Left ventricle myocardium superior (tissue), 1 donor: ENCODE results near the gene FBXW4. TPM values are rescaled to one million over a fixed set of nuclear protein-coding genes. Genes with fewer than 3 reads are reported as not detected.

Experiments
- ATAC-seq: fragments of 200-7000 bp; cut with Tn5 transposase; one replicate; pipeline ENCODE4 v1.9.1; 2020; ENCODE audit warnings: mild to moderate bottlenecking, moderate library complexity
- DNase-seq: peaks from one replicate; pipeline ENCODE4 v3.0.0-alpha.2; 2020
- intact Hi-C: fragments of 100-400 bp; cut with micrococcal nuclease; formaldehyde crosslinking; loops from one replicate; pipeline ENCODE4 v1.11.0; 2022
- total RNA-seq: library from RNA; stranded (reverse); fragmentation: NEBNext Ultra II Directional; extraction: Animal tissue kit (Norgen Biotek cat#: 25700); gene quantifications from one replicate; pipeline ENCODE4 v1.2.1, GENCODE V29; 2021
- donor health status: DM: no; HTN: yes; CAD: no; lungs with severe emphysema.

FBXW4 gene
- total RNA-seq, 1 donor from 2014 or later: 106 TPM

DNA sequence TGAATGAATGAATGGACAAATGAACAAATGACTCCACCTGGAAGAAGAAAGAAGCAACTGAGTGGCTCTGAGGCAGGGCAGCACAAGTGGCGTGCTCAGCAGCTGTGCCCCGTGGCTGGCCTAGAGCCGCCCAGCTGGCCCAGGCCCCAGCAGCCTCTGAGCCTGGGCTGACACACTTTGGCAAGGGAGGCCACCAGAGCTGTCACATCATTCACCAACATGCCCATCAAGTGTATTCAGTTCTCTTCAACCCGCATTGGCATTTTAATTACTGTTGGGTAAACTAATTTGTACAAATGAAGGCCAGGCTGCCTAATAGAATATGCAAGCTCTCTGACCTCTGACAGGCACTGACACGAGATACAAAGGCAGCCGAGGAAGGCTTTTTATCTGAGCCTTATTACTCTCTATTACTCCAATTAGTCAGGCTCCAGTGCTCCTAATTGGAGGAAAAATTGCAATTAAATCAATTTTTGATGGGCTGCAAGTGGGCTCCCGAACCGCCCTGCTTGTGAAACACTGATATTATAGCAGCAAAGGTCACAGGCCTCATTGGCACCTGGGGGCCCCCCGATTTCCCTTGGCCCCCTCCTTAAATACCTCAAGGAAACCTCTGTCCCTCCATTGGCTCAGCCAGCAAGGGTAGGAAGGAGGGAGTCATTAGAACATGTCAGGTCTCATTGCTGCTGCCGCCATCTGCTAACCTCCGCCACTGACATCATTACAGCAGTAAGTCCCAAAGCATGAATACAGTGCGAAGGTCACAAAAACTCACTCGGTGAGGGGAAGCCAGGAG is 64.9 kb downstream of the FBXW4 start:
- peak; percentile 87 for ATAC-seq
- intact Hi-C loops: no loop called here
- peak; percentile 65 for DNase-seq

DNA sequence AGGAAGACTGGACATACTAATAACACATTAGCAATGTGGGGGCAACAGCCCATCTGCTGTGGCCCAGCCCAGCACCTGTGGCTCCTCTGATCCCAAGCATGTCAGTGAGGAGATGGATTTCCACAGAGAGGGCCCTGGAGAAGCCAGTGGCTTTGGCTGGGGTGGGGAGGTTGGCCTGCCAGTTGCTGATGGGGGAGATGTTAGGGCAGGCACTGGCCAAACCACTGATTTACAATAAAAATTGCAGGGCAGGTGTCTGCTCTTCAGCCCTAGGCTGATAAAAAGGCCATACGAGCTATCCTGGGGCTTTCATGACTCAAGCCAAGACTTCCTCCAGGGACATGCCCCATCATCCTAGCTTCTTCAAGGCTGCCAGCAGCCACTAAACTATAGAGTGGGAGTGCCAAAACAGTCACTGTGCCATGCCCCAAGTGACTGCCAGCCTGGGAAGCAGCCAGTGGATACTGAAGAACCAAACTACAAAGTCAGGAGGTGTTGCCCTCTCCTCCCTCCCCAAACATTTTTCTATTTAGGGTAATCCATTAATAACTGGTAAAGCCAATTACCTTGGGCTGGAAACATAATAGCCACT is 69.1 kb downstream of the FBXW4 start:
- ATAC-seq (peak; percentile 83), DNase-seq (peak; percentile 43)
- intact Hi-C loops: no loop called here

DNA sequence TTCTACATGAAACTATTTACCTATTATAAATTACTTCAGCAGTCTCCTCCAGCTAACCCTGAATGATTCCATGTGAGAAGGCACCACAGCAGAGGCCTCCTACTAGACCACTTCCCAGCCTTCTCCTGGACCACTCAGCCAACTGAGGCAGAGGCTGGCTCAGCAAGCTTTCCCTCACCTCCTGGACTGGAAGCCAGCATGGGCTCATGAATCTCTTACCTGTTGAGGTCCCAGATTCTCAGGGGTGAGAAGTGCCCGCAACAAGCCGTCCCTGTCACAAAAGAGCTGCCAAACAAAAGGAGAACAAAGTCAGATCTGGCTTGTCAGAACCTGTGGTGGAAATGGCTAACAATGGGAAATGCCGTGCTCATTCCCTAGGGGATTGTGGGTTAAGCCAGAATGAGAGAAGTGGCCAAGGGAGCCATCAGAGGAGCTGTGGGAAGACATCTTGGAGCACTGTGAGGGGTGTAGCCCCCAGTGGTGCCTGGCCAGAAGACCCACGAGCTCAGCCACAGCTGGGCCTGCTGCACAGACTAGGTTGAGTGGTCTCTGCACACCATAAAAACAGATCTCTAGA is 70.4 kb downstream of the FBXW4 start:
- ATAC-seq: no peak
- no peak for DNase-seq
- intact Hi-C loops: no loop called here

DNA sequence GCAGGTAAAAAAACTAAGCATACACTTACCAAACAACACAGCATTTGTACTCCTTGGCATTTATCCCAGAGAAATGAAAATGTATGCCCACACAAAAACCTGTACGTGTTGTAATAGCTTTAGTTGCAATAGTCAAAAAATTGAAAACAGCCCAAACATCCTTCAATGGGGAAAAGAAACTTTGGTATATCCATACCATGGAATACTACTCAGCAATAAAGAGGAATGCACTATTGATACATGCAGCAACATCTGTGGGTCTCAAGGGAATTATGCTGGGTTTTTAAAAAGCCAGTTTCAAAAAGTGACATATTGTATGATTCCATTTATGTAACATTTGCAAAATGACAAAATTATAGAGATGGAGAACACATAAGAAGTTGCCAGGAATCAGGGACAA is 71.4 kb downstream of the FBXW4 start:
- intact Hi-C loops: no loop called here
- ATAC-seq: no peak
- no peak for DNase-seq

DNA sequence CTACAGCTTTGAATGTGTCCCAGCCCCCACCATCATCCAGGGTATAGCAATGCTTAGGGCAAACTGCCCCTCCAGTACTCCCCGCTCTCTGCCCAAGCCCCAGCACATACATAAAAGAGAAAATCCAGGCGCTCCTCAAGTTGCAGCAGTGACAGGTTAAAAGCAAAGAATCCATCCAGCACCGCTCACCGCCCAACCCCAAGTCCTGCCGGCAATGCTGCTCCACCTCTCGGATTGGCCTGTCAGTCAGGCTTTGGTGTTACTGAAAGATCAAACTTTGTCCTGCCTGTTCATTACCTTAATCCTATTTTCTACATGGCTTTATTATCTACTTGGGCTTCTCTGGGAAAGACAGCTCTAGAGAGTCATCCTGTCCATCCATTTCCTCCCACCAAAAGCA is 75.0 kb downstream of the FBXW4 start:
- DNase-seq: no peak
- no peak for ATAC-seq
- intact Hi-C loops: no loop called here

DNA sequence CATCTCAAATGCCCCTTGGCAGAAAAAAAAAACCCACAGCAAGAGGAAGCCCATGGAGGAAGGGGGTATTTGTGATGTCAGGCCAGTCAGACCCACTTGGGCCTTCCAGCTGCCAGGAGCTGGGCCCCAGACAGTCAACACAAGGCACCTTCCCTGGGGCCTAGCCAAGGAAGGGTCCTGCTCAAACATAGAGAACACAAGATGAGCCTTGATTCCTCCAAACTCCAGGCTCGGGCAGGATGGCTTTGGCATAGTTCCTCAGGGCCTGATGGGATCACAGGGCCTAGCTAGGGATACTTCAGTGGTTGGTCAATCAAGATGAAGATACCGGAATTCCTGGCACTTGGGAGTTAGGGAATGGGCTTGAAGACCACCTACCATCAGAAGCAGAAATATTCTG is 76.1 kb downstream of the FBXW4 start:
- DNase-seq: no peak
- intact Hi-C loops: no loop called here
- no peak for ATAC-seq

DNA sequence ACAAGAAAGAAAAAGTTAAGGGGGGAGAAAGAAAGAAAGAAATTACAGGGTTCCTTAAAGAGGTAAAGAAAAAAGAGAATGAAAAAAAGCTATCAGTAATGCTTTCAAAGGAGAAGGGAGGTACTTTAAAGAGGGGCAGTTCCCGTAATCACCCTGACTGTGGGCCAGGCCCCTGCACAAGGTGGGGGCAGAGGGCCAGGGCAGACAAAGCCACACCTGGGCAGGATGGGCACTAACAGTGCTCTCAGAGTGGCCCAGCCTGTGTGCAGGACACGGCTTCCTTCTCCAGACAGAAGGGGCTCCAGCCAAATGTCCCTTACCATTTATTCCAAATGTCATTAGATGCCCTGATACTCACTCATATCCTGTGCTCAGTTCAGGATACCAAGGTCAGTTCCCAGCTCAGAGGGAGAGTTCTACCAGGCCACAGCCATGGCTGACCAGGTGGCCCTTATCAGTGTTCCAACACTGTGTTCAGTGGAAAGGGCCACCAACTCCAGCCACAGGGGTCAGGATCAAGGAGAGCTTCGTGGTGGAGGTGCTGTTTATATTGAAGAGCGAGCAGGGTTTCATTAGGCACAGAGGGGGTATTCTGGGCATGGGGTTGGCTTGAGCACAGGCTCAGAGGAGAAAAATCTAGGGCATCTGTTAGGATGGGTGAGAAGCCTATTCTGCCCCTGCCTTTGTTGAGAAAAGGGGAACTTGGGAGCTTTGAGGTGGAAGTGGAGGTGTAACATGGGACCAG is 77.0 kb downstream of the FBXW4 start:
- intact Hi-C loops: no loop called here
- ATAC-seq: no peak
- no peak for DNase-seq

DNA sequence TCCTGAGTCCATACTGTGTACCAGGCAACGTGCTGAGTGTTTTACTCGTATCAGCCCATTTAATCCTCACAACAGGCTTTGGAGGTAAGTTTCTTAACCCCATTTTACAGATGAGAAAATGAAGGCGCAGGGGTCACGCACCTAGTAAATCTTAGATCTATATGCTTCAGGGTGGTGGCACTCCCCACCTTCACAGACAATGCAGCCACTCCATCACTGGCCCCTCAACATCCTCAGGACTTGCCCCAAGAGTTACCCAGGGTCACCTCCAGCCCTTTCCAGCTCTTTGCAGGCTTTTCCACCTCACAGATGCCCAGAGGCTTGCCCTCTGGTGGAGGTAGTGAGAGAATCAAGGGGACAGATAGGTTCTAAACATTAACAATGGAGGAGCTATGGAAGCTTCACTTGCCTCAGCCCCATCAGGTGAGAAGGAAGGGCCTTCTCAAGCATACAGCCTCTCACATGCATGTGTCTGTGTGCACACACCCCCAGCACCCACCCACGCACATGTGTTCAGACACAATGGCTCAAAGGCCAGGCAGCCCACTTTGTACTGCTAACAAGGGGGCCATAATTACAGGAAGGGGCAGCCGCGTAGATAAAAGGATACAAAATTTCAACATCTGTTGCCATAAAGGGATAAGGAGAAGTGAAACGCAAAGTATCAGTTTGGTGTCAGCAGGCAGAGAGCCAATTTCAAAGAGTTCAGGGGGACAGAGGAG is 77.7 kb downstream of the FBXW4 start:
- intact Hi-C loops: no loop called here
- no peak for DNase-seq

DNA sequence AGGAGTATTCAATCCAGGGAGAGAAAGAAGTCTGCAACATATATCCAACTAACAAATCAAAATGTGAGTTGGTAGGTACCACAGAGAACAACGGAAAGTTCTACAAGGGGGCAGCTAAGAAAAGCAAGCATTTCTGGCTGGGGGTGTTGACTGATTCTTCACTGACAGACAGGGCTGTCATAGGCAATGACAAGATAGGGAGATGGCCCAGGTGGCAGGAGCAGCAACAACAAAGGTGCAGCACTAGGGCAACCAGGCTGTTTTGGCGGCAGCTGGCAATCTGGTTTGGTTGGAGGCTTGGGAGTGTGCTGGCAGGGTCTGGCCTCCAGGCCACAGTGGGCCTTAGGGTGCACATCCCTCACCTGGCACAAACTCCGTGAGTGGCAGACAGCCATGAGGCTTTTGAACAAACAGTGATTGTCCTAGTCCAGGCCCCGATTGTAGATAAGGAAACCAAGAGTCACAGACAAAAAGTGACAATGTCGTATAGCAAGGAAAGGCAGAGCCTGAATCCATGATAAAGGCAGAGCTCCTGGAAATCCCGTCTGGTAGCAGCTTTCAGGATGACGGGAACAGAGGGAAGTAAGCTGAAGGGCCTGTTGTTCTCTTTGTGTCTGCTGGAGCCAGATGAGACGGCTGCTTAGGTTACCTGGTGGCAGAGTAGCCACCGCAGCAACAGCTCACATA is 78.4 kb downstream of the FBXW4 start:
- ATAC-seq: peak; percentile 59
- DNase-seq: peak; percentile 50
- intact Hi-C loops: no loop called here

More for the DNA sequence above, 77.7 kb downstream of the FBXW4 start:
- no peak for ATAC-seq

DNA sequence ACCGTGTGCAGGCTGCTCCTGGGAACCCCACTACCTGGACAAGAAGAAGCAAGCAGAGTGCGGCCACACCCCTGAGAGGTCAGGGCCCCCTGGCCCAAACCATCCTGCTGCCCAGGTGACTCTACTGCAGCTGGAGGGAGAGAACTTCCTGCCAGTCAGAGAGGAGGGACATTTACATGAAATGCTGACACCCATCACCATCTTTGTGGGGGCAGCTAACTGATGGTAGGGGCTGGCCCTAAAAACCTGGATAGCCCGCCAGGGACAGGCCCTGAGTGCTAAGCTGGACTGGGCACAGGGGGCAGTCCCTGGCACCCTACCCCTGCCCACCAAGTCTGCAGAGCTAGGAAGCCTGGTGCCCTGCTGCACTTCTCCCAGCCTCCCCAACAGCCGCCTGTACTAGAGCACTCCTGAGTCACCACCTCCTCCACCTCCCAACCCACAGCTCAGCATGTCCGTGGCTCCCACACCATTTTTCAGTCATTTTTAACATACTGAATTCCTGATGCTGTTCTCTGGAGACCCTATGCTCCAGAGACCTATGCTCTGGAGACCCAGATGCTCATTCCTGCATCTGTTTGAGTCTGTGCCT is 79.3 kb downstream of the FBXW4 start:
- intact Hi-C loops: no loop called here
- DNase-seq: no peak
- no peak for ATAC-seq

DNA sequence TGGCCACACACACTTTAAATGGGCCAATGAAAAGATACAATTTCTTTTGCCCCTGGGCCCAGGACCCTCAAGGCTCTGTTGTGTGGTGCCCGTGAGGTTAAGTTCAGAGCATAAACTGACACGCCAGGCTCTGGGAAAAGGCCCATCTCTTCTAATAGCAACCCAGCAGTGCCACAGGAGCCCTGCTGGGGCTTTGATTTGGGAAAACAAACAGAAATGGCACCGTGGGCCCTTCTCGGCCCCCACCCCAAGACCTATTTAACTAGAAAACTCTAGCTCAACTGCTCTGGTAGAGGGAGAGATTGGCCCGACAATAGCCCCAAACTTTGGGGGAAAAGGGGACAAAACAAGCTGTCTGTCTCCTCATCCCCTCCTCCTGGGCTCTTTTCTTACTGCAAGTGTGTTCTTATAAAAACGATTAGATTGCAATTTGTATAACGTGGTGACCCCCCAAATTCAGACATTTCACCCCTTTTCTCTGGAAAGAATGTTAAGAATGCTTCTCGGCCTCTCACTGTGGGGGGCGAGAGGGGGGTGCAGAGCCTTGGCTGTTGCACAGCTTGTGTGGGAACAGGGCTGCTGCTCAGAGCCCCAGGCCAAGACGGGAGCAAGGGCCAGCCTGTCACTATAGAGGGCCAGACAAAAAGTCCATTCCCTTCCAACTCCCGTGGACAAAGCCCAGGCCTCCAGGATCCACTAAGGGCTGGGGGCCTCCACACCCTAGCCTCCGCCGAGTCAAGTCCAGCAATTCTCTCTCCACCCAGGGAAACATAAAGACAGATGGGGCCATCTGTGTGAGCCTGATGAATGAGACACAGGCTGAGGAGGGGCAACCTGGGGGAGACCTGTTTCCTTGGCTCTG is 80.1 kb downstream of the FBXW4 start:
- intact Hi-C loops: no loop called here
- ATAC-seq (no peak), DNase-seq (no peak)

DNA sequence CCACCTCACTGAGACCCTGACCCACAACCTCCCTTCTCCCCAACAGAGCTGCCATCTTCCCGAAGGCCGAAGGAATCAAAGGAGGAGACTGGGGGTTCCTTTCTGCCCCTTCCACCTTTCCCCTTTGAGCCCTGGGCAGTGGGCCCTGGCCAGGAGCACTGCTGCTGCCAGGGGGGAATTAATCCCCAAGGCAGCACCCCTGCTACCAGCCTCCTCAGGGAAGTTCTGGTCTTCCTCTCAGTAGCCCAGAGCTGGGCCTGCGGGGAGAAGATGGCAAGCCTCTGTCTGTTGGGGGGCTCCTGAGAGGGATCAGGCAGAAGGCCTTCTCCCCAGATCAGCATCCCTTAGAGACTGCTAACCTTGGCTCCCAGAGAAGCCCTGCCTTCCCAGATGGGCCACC is 81.3 kb downstream of the FBXW4 start:
- DNase-seq (no peak), ATAC-seq (no peak)
- intact Hi-C loops: no loop called here

DNA sequence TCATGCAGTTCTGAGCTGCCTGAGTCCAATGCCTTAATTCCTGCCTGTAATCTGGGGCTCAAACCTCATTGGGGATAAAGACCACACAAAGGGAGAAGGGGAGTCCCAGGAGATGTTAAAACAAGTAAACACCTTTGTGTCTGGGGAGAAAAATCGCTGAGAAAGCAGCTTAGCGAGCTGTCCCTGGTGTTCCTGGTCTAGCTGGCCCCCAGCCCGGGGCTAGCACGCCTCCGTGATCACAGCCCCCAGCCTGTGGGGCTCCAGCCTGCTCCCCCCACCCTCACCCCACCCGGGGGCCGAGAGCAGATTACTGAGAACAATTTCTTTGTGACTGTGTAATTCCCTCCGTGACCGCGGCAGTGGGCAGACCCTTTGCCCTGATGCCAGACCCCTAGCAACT is 82.1 kb downstream of the FBXW4 start:
- DNase-seq (no peak), ATAC-seq (no peak)
- intact Hi-C loops: no loop called here

DNA sequence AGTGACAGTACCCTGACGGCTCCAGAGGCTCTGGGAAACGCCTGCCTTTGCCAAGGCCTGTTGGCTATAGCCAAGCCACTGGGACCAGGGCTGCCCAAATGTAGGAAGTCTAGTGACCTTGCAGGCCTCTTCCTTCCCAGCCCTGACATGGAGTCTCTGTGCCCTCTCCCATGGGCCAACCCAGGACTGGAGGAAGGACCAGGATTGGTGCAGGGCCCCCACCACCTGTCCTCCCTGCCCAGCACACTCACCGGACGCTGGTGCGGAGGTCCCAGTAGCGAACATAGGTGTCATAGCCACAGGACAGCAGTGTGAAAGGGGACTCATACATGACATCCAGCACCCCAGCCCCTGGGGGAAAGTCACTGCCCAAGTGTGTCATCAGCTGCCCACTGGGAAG is 82.9 kb downstream of the FBXW4 start:
- intact Hi-C loops: no loop called here
- no peak for DNase-seq
- ATAC-seq: no peak

DNA sequence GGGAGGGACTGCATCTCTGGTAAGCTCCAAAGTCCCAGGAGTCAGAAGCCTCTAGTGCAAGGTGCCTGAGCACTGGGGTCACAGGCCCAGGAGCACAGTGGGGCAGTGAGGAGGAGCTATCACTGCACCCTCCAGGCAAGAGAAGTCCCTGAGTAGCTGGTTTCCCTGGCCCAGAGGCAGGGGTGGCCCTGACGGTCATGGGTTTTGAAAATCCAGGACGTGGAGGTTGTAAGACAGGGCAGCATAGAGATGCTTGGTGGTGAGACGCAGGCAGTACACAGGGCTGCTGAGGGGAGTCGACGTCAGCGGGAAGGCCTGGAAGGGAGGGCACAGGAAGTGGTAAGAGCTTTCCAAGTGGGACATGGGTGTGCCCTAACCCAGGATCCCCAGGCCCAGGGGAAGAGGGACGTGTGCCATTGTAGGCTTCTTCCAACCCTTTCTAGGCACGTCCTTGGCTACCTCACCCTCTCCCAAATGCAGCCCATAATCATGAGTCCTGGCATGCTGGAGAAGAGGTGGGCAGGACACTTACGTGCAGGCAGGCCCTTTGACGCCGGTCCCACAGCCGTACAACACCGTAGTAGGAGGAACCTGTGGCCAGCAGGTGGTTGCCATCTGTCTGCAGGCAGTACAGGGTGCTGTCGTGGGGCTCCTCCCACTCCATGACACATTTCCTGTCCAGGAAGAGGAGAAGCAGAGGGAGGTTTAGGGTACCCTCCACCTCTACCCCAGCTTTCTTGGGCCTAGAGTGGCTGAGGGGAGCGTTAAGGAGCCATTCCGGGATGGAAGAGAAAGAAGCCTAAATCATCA is 83.7 kb downstream of the FBXW4 start:
- DNase-seq (no peak), ATAC-seq (peak; percentile 19)

DNA sequence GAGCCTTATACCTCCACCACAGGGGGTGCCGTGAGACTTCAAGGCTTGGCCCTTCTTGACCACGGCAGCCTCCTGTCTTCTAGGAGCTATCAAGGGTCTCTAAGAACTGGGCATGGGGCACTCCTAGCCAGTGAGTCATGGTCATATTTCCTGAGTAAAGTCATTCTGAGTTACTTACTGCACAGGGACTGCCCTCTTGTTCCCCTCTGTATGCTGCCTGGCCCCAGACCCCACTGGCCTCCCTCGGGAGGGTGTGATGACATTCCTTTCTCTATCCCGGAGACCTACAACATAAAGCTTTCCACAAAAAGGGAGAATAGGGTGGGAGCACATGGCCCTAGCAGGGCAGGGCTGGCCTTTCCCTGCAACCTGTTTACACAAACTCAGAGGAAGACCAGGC is 85.5 kb downstream of the FBXW4 start:
- DNase-seq: no peak
- intact Hi-C loops: loop anchor here (10.0 kb wide), 1 partner anchor 165 kb away; the partner anchor contains the start of gene FGF8
- ATAC-seq: no peak

More for the DNA sequence above, 83.7 kb downstream of the FBXW4 start:
- intact Hi-C loops: no loop called here

DNA sequence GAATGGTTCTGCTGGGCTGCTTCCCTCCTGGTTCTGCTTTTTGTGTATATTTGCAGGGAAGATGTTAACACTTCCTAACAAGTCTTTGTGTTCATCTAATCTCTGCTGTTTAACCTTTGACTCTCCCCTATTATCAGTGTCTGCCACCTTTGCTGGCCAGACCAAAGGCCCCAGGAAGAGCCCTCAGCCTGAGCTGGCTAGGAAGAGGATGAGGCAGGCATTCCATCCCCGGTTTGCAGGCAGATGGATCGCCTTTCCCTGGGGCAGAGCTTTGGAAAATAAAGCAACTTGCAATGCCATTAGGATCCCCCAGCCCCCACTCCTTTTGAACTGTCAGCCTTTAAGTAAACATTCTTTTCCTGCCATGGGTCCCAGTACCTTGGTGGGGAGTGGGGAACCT is 87.8 kb downstream of the FBXW4 start:
- no peak for ATAC-seq
- intact Hi-C loops: loop anchor here (10.0 kb wide), 1 partner anchor 168 kb away; the partner anchor contains the start of gene FGF8
- no peak for DNase-seq
